Activated T-cell treated with anti-CD3 and anti-CD28 coated beads, Interleukin-2, amount 50 U/mL, for 4 hours (primary cell): Measurements from ENCODE around the gene CDYL. TPM values are rescaled to one million over a fixed set of nuclear protein-coding genes. Genes with fewer than 3 reads are reported as not detected.
"Not testable (repeated sequence)": the region's sequence is repeated elsewhere in the genome, so short reads cannot be mapped to it uniquely, and the experiment has no call there.

ENCODE experiments used
- ATAC-seq, 2 donors: fragments of 200-7000 bp; cut with Tn5 transposase; one replicate each; pipeline ENCODE4 v1.10.0; 2021
- DNase-seq: peaks from one replicate; pipeline ENCODE4 v3.0.0-alpha.2; 2020
- H3K27me3 Mint-ChIP-seq: one replicate; pipeline ENCODE4 v1.8.0; 2021; ENCODE audit warnings: low read depth, mixed read lengths
- H3K36me3 Mint-ChIP-seq: one replicate; pipeline ENCODE4 v1.8.0; 2022; ENCODE audit warnings: mixed read lengths; ENCODE audit not compliant: insufficient read depth
- H3K4me1 Mint-ChIP-seq: one replicate; pipeline ENCODE4 v1.8.0; 2021; ENCODE audit warnings: low read depth, mixed read lengths
- H3K4me3 Mint-ChIP-seq: one replicate; pipeline ENCODE4 v1.8.0; 2021; ENCODE audit warnings: mild to moderate bottlenecking, moderate library complexity, mixed read lengths
- H3K9me3 Mint-ChIP-seq: one replicate; pipeline ENCODE4 v1.8.0; 2021; ENCODE audit warnings: mixed read lengths
- total RNA-seq, 3 donors: library from RNA; stranded (reverse); gene quantifications; one replicate each; pipeline ENCODE4 v1.2.1, GENCODE V29; 2021

CDYL gene
- total RNA-seq, 3 donors from 2014 or later, result 19.1 to 22.3 (median 21.4) TPM

DNA sequence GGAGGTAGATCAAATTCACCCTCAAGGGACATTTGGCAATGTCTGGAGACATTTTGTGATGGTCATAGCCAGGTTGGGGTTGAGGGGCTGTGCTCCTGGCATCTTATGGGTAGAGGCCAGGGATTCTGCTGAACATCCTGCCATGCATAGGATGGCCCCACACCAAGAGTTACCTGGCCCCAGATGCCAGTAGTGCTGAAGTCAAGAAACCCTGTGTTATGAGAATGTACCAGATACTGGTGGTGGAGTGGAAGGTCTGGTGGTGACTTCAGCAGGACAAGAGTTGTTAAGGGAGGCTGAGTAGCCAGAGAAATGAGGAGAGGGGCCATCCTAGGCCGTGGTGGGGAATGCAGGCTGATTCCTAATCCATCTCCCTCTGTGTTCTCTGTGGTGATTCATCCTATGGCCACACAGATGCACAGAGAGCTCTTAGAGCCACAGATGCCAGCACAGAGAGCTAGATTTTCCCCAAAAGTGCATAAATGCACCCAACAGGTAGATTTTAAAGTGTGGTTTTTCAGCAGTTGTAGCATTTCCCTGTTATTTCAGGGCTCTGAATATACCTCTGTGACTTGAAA lies 43.6 kb downstream of the CDYL start:
- H3K4me3 Mint-ChIP-seq, result no peak overlapping the region
- ATAC-seq (no peak), DNase-seq (no peak)
- peaks cover 3% of the 10 kb centered on the region for H3K9me3 Mint-ChIP-seq
- H3K36me3 Mint-ChIP-seq, result peaks cover 9% of the 10 kb centered on the region
- H3K27me3 Mint-ChIP-seq, result no peaks in the 10 kb centered on the region
- peaks cover 45% of the 10 kb centered on the region for H3K4me1 Mint-ChIP-seq

DNA sequence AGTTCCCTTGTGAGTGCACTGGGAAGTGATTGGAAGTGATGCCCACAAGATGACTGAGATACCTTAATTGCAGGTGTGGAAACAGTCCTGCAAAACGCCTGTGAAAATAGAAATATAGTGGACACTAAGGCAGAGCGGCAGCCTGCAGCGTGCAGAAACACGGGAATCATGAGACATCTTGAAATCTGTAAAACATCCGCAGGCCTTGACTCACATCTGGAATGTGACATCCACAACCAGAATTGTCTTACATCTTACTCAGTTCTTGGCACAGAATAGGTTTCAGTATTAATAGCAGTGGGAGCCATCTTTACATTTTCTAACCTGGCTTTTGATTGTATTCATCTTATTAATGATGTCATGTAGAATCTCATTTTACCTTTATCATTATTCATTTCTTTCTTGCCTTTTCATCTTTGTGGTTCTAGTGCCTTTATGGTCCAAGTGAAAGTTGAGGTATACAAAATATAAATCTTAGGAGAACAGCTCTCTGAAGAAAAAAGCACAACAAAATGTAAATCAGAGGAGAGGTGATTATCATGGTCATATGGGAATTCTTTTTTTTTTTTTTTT lies 44.6 kb downstream of the CDYL start:
- ATAC-seq (peak; percentile 43 to 71), DNase-seq (no peak)
- Mint-ChIP-seq H3K4me3 (no peak overlapping the region), H3K27me3 (no peaks in the 10 kb centered on the region), H3K9me3 (peaks cover 6% of the 10 kb centered on the region), H3K4me1 (peaks cover 40% of the 10 kb centered on the region), H3K36me3 (peaks cover 9% of the 10 kb centered on the region)

DNA sequence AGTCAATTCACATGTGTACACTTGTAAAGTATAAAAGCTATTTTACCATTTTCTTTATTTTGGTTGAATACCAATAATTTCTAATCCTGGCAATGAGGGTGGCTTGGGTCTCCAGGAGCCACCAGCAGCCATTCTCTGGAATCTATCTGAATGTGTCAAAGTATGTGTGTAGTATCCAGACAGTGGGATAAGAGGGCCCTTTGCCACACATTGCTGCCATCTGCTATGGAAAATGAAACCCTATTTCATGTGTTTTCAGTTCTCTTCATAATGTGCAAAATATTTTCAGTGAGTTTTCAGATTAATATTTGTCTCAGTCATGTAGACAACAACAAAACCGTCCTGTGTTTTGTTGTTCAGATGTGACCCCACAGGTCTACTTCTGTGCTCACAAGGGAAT lies 46.3 kb downstream of the CDYL start:
- Mint-ChIP-seq H3K4me1 (peaks cover 33% of the 10 kb centered on the region), H3K36me3 (peaks cover 20% of the 10 kb centered on the region), H3K9me3 (peaks cover 23% of the 10 kb centered on the region), H3K4me3 (no peak overlapping the region), H3K27me3 (no peaks in the 10 kb centered on the region)
- DNase-seq, result no peak
- no peak for ATAC-seq

DNA sequence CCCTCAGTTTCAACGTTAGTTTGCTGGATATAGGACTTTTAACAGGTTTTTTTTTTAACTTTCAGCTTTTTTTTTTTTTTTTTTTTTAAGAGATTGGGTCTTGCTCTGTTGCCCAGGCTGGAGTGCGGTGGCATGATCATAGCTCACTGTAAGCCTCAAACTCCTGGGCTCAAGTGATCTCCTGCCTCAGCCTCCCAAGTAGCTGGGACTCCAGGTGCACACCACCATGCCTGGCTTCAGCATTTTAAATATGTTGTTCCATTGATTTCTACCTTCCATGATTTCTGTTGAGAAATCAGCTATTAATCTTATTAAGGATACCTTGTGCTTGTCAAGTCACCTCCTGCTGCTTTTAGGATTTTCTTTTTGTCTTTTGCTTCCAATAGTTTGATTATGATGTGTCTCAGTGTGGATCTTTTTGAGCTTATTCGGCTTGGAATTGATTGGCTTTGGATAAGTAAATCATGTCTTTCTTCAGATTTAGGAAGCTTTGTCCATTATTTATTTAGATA lies 52.0 kb downstream of the CDYL start:
- no peak overlapping the region for H3K4me3 Mint-ChIP-seq
- H3K27me3 Mint-ChIP-seq, result no peaks in the 10 kb centered on the region
- ATAC-seq, result no peak
- H3K36me3 Mint-ChIP-seq, result peaks cover 24% of the 10 kb centered on the region
- DNase-seq, result no peak
- peaks cover 43% of the 10 kb centered on the region for H3K9me3 Mint-ChIP-seq
- peaks cover 5% of the 10 kb centered on the region for H3K4me1 Mint-ChIP-seq

DNA sequence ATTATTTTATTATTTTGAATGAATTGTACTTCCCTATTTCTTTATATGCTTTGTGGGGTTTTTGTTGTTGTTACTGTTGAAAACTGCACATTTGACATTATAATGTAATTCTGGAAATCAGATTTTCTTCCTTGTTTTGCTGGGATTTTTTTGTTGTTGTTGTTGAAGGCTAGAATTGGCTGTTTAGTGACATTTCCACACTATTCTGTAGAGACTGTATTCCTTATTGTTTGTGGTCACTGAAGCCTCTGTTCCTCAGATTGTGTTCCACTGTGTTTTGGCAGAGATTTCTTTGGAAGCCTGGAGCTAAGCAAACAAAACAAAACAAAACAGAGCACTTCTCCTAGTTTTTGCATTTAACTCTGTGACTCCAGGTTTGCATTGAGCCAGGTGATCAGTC lies 52.9 kb downstream of the CDYL start:
- Mint-ChIP-seq H3K36me3 (peaks cover 20% of the 10 kb centered on the region), H3K4me3 (no peak overlapping the region), H3K27me3 (no peaks in the 10 kb centered on the region), H3K9me3 (peaks cover 40% of the 10 kb centered on the region), H3K4me1 (peaks cover 3% of the 10 kb centered on the region)
- DNase-seq (no peak), ATAC-seq (no peak)

DNA sequence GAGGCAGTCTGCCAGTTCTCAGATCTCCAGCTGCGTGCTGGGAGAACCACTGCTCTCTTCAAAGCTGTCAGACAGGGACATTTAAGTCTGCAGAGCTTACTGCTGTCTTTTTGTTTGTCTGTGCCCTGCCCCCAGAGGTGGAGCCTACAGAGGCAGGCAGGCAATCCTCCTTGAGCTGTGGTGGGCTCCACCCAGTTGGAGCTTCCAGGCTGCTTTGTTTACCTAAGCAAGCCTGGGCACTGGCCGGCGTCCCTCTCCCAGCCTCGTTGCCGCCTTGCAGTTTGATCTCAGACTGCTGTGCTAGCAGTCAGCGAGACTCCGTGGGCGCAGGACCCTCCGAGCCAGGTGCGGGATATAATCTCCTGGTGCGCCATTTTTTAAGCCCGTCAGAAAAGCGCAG lies 59.3 kb downstream of the CDYL start:
- peaks cover 21% of the 10 kb centered on the region for H3K9me3 Mint-ChIP-seq
- ATAC-seq, H3K4me3 Mint-ChIP-seq, DNase-seq, H3K27me3 Mint-ChIP-seq: not testable (repeated sequence)
- peaks cover 20% of the 10 kb centered on the region for H3K36me3 Mint-ChIP-seq
- H3K4me1 Mint-ChIP-seq, result peaks cover 12% of the 10 kb centered on the region

DNA sequence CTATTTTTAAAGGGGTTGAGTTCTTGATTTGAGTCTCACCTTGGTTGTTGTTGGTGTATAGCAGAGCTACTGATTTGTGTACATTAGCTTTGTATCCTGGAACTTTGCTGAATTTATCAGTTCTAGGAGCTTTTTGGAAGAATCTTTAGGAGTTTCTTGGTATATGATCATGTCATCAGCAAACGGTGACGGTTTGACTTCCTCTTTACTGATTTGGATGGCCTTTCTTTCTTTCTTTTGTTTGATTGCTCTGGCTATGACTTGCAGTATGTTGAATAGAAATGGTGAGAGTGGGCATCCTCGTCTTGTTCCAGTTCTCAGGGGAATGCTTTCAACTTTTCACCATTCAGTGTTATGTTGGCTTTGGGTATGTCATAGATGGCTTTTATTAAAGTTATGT lies 64.0 kb downstream of the CDYL start:
- Mint-ChIP-seq H3K4me3 (no peak overlapping the region), H3K9me3 (peaks cover 54% of the 10 kb centered on the region), H3K4me1 (peaks cover 30% of the 10 kb centered on the region), H3K36me3 (peaks cover 31% of the 10 kb centered on the region), H3K27me3 (no peaks in the 10 kb centered on the region)
- DNase-seq (no peak), ATAC-seq (no peak)

DNA sequence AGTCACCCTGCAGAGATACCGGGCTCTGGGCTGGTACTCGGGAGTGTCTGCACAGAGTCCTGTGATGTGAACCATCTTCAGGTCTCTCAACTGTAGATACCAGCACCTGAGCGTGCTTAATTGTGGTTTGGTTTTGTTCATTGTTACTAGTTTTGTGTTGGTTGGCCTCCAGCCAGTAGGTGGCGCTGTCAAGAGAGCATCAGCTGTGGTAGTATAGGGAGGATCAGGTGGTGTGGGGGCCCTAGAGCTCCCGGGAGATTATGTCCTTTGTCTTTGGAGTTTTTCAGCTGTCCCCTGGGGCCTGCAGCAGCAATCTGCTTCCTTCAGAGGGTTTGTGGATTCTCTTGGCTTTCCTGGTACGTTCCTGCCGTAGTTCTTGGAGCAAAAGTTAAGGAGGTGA lies 67.9 kb downstream of the CDYL start:
- no peak for ATAC-seq
- H3K4me3 Mint-ChIP-seq, result no peak overlapping the region
- no peak for DNase-seq
- H3K9me3 Mint-ChIP-seq, result peaks cover 41% of the 10 kb centered on the region
- peaks cover 26% of the 10 kb centered on the region for H3K36me3 Mint-ChIP-seq
- H3K27me3 Mint-ChIP-seq, result no peaks in the 10 kb centered on the region
- H3K4me1 Mint-ChIP-seq, result peaks cover 46% of the 10 kb centered on the region

DNA sequence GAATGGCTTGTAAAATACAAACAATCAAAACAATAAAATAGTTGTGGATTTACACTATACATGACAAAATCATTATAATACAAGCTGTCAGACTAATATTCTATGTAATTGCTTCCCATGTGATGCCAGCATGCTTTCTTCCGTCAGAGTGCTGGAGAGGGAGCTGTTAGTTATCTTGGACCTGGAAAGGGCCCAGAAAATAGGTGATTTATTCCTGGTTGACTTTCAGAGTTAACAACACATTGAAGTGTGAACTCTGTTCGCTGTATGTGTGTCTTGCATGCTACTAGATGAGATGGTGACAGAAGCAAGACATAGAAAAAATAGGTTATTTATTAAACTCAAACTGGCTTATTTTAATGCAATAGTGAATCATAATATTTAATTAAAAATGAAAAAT lies 70.2 kb downstream of the CDYL start:
- ATAC-seq (no peak), DNase-seq (no peak)
- peaks cover 25% of the 10 kb centered on the region for H3K9me3 Mint-ChIP-seq
- peaks cover 16% of the 10 kb centered on the region for H3K36me3 Mint-ChIP-seq
- no peaks in the 10 kb centered on the region for H3K27me3 Mint-ChIP-seq
- H3K4me1 Mint-ChIP-seq, result peaks cover 39% of the 10 kb centered on the region
- no peak overlapping the region for H3K4me3 Mint-ChIP-seq

DNA sequence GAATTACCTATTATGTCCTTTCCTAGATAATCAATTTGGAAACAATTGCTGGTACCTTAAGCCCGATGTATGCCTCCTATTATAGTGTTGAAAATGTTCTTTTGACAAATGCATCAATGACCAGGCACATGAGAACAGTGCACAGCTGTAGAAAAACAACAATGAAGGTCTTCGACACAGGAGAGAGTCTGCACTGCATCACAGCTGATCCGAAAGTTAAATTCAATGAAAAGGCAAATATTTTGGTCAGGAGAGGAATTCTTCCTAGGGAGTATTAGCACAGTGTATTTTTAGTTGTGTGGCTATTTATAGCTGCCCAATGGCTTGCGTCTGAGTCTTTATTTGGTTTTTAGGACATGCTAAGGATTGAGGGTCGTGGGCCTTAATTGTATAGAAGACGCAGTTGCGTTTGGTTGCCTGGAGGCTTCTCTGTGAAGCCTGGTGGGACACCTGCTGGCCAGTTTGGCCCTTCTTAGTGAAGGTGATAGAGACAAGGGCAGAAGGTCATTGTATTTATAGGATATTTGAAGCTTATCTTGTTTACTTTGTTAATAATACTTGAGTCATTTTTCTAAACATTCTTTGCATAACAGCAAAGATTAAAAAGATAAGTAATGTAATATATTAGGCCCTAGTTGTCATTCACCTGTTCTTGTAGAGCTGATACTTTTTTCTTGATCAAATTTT lies 72.3 kb downstream of the CDYL start:
- Mint-ChIP-seq H3K4me3 (no peak overlapping the region), H3K36me3 (peaks cover 16% of the 10 kb centered on the region), H3K4me1 (peaks cover 44% of the 10 kb centered on the region), H3K9me3 (peaks cover 11% of the 10 kb centered on the region), H3K27me3 (no peaks in the 10 kb centered on the region)
- ATAC-seq (no peak), DNase-seq (no peak)

DNA sequence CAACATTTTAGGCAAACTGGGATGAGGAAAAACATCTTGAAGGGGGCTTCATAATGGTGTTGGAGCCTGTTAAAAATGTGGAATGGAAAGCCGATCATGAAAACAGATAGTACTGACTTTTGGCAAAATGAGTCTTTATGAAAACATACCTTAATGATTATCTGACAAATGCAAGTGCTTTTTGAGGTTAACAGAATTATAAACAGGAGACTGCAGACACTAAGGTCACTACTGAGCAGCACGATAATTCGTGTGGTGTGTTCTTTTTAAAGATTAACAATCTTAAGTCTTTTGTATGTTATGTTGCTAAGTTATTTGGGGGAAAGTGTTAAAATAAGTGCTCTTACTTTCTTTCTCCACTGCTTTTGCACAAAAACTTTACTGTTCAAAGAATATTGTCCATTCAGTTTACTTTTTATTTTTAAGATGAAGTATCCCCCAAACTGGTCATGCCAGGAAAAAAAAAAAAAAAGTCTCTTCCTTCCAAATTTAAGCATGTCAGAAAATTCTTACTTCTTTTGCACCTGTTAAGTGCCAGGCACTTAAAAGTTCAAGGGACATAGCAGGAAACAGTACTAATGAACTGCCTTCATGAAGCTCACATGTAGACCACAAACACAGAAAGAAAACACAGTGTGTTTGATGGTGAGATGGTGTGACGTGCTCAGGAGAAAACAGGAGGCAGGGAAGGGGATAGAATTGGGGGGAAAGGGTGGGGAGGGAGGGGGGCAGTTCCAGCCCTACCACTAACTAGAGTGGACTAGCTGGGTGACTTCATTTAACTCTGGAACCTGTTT lies 73.2 kb downstream of the CDYL start:
- H3K27me3 Mint-ChIP-seq, result no peaks in the 10 kb centered on the region
- ATAC-seq (no peak), DNase-seq (no peak)
- peaks cover 2% of the 10 kb centered on the region for H3K9me3 Mint-ChIP-seq
- peaks cover 48% of the 10 kb centered on the region for H3K4me1 Mint-ChIP-seq
- peaks cover 11% of the 10 kb centered on the region for H3K36me3 Mint-ChIP-seq
- no peak overlapping the region for H3K4me3 Mint-ChIP-seq

DNA sequence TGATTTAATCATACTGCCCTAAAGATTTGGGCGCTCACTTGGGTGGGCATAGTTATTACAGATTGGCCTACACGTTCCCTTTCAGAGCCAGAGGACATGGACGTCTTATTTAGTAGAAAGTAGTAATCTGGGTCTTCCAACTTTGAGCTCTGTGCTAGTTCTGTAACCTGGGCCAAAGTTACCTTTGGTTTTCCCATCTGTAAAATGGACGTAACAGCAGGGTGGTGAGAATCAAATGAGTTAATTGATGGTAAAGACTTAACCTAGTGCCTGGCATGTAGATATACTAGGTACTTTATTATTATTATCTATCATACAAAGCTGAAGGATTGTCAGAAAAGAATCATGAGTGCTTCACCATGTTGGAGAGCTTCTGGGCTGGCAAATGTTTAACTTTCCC lies 74.8 kb downstream of the CDYL start:
- no peaks in the 10 kb centered on the region for H3K27me3 Mint-ChIP-seq
- DNase-seq (no peak), ATAC-seq (no peak)
- H3K4me3 Mint-ChIP-seq, result no peak overlapping the region
- peaks cover 17% of the 10 kb centered on the region for H3K36me3 Mint-ChIP-seq
- peaks cover 56% of the 10 kb centered on the region for H3K4me1 Mint-ChIP-seq
- no peaks in the 10 kb centered on the region for H3K9me3 Mint-ChIP-seq

DNA sequence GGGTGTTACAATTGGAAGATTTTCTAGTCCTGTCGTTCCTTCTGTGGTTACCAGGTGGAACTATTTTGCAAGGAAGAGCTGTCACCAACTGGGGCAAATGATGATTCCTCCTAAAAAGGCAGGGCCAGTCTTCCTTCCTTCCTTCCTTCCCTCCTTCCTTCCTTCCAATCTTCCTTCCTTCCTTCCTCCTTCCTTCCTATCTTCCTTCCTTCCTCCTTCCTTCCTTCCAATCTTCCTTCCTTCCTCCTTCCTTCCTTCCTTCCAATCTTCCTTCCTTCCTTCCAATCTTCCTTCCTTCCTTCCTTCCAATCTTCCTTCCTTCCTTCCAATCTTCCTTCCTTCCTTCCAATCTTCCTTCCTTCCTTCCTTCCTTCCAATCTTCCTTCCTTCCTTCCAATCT lies 76.0 kb downstream of the CDYL start:
- not testable (repeated sequence) for ATAC-seq, H3K27me3 Mint-ChIP-seq, H3K9me3 Mint-ChIP-seq, H3K4me3 Mint-ChIP-seq, DNase-seq
- peaks cover 16% of the 10 kb centered on the region for H3K36me3 Mint-ChIP-seq
- H3K4me1 Mint-ChIP-seq, result peaks cover 60% of the 10 kb centered on the region

DNA sequence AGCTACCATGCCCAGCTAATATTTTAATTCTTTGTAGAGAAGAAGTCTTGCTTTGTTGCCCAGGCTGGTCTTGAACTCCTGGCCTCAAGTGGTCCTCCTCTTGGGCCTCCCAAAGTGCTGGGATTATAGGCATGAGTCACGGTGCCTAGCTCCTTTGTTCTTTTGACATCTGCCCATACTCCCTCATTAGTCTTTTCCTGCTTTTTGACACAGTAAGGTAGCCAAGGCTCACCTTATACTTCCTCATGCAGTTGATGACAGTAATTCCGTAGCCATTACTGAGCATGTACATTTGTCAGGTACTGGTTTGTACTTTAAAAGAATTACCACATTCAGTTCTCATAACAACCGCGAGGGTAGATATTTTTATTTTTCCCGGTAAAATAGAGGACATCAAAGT lies 76.7 kb downstream of the CDYL start:
- Mint-ChIP-seq H3K4me1 (peaks cover 58% of the 10 kb centered on the region), H3K9me3 (no peaks in the 10 kb centered on the region), H3K36me3 (peaks cover 17% of the 10 kb centered on the region), H3K27me3 (no peaks in the 10 kb centered on the region), H3K4me3 (no peak overlapping the region)
- ATAC-seq (no peak), DNase-seq (no peak)
